ENCODE data around the gene KRTAP10-10. TPM values are rescaled to one million over a fixed set of nuclear protein-coding genes. Genes with fewer than 3 reads are reported as not detected.

The KRTAP10-10 gene
- polyA plus RNA-seq, 1 donor (not counting 4 experiments of a cell fraction or from before 2014, with no cell fraction given): not detected

- no peak for TF ChIP-seq EZH2 (IDR thresholded peaks at IDR 0.05; ENCODE audit: low read length)
- no peak for TF ChIP-seq CTCF (optimal IDR thresholded peaks at IDR 0.05 in 1 of 3, IDR thresholded peaks at IDR 0.05 in 1 of 3, conservative IDR thresholded peaks at IDR 0.05 in 1 of 3; ENCODE audit: extremely low read depth in 1 of 3, insufficient read depth in 2 of 3, low read length in 3 of 3)
- H3K79me2 ChIP-seq (ENCODE audit: control insufficient read depth, insufficient read depth, low read length): no peaks in the 10 kb centered on the region
- no peak overlapping the region for H3K4me3 ChIP-seq (ENCODE audit: control insufficient read depth in 2 of 3, extremely low read depth in 1 of 3, insufficient read depth in 2 of 3, low read depth in 1 of 3, low read length in 3 of 3)
- no peak overlapping the region for H3K9ac ChIP-seq (ENCODE audit: control insufficient read depth, extremely low read depth, insufficient read depth, low read length)
- H3K9me3 ChIP-seq (ENCODE audit: control insufficient read depth, low read depth, low read length): peaks cover 2% of the 10 kb centered on the region
- peaks cover 7% of the 10 kb centered on the region for H3K4me1 ChIP-seq (ENCODE audit: control insufficient read depth, extremely low read depth, insufficient read depth, low read length)
- H3K9me1 ChIP-seq (ENCODE audit: control insufficient read depth, extremely low read depth, insufficient read depth, low read length): no peaks in the 10 kb centered on the region
- H3K4me2 ChIP-seq (ENCODE audit: control insufficient read depth, extremely low read depth, insufficient read depth, low read depth, low read length): no peak overlapping the region
- H3K27me3 ChIP-seq (ENCODE audit: control insufficient read depth, extremely low read depth, insufficient read depth, low read length): peaks cover 19% of the 10 kb centered on the region
- H2AFZ ChIP-seq (ENCODE audit: control insufficient read depth, low read length): no peak overlapping the region
- no peaks in the 10 kb centered on the region for H4K20me1 ChIP-seq (ENCODE audit: control insufficient read depth, extremely low read depth, insufficient read depth, low read length)
- no peaks in the 10 kb centered on the region for H3K36me3 ChIP-seq (ENCODE audit: control insufficient read depth in 2 of 2, extremely low read depth in 1 of 2, insufficient read depth in 2 of 2, low read length in 2 of 2)
- FAIRE-seq: no peak
- no peak for DNase-seq (ENCODE audit: low read depth, low spot score)
- dilution Hi-C loops (cut with MboI; ENCODE audit: extremely low pct_ligation_motif_present, low sequenced_read_pairs): no loop called here
- no peak overlapping the region for H3K27ac ChIP-seq (ENCODE audit: control insufficient read depth, insufficient read depth, low read length)
These were observed 20.1 kb upstream of the KRTAP10-10 start for GRCh38 chr21:44617071-44617501.

GRCh38 chr21:44618504-44618903, 18.7 kb upstream of the KRTAP10-10 start:
- Histone ChIP-seq H4K20me1 (ENCODE audit: control insufficient read depth, extremely low read depth, insufficient read depth, low read length) (no peaks in the 10 kb centered on the region), H3K9ac (ENCODE audit: control insufficient read depth, extremely low read depth, insufficient read depth, low read length) (no peak overlapping the region), H3K4me2 (ENCODE audit: control insufficient read depth, extremely low read depth, insufficient read depth, low read depth, low read length) (no peak overlapping the region), H3K79me2 (ENCODE audit: control insufficient read depth, insufficient read depth, low read length) (no peaks in the 10 kb centered on the region), H3K36me3 (ENCODE audit: control insufficient read depth in 2 of 2, extremely low read depth in 1 of 2, insufficient read depth in 2 of 2, low read length in 2 of 2) (no peaks in the 10 kb centered on the region), H3K4me3 (ENCODE audit: control insufficient read depth in 2 of 3, extremely low read depth in 1 of 3, insufficient read depth in 2 of 3, low read depth in 1 of 3, low read length in 3 of 3) (no peak overlapping the region), H2AFZ (ENCODE audit: control insufficient read depth, low read length) (no peak overlapping the region), H3K27me3 (ENCODE audit: control insufficient read depth, extremely low read depth, insufficient read depth, low read length) (peaks cover 19% of the 10 kb centered on the region), H3K9me1 (ENCODE audit: control insufficient read depth, extremely low read depth, insufficient read depth, low read length) (no peaks in the 10 kb centered on the region), H3K27ac (ENCODE audit: control insufficient read depth, insufficient read depth, low read length) (no peak overlapping the region), H3K9me3 (ENCODE audit: control insufficient read depth, low read depth, low read length) (peaks cover 6% of the 10 kb centered on the region), H3K4me1 (ENCODE audit: control insufficient read depth, extremely low read depth, insufficient read depth, low read length) (peaks cover 7% of the 10 kb centered on the region)
- FAIRE-seq (no peak), DNase-seq (ENCODE audit: low read depth, low spot score) (no peak)
- TF ChIP-seq EZH2 (IDR thresholded peaks at IDR 0.05; ENCODE audit: low read length) (no peak), CTCF (optimal IDR thresholded peaks at IDR 0.05 in 1 of 3, IDR thresholded peaks at IDR 0.05 in 1 of 3, conservative IDR thresholded peaks at IDR 0.05 in 1 of 3; ENCODE audit: extremely low read depth in 1 of 3, insufficient read depth in 2 of 3, low read length in 3 of 3) (peak in 1 of 3 experiments; percentile 7)
- dilution Hi-C loops (cut with MboI; ENCODE audit: extremely low pct_ligation_motif_present, low sequenced_read_pairs): no loop called here

Data from keratinocyte (primary cell).